AG10803 (cell line): Measurements from ENCODE around the gene ATP1A2.

Experiments used
- DNase-seq: peaks from one replicate; pipeline ENCODE4 v3.0.0; 2010; ENCODE audit warnings: low read depth
- H3K4me3 ChIP-seq: 2 replicates; pipeline ENCODE4 v1.5.1; 2011; ENCODE audit warnings: mild to moderate bottlenecking, low read length, control low read depth
- CTCF ChIP-seq: conservative IDR thresholded peaks from 2 replicates; pipeline ENCODE4 v1.5.1; 2011; ENCODE audit warnings: mild to moderate bottlenecking, low read length, control low read depth, inconsistent platforms

ATP1A2 gene

GRCh38 chr1:160167580-160167979, 52.0 kb downstream of the ATP1A2 start:
- no peak overlapping the region for H3K4me3 ChIP-seq
- no peak for DNase-seq
- no peak for TF ChIP-seq CTCF

- no peak for TF ChIP-seq CTCF
- H3K4me3 ChIP-seq = no peak overlapping the region
- DNase-seq = no peak
Measured at GRCh38 chr1:160168016-160168415, 52.5 kb downstream of the ATP1A2 start.

- no peak overlapping the region for H3K4me3 ChIP-seq
- DNase-seq = peak; percentile 56
- TF ChIP-seq CTCF = no peak; the same call in 1 of the 2 replicates
Measured at GRCh38 chr1:160168609-160169369, 53.2 kb downstream of the ATP1A2 start.

- DNase-seq = no peak
- no peak overlapping the region for H3K4me3 ChIP-seq
- no peak for TF ChIP-seq CTCF
Measured at GRCh38 chr1:160169553-160170399, 54.2 kb downstream of the ATP1A2 start.

- H3K4me3 ChIP-seq = no peak overlapping the region
- TF ChIP-seq CTCF = no peak
- DNase-seq = peak; percentile 54
Measured at GRCh38 chr1:160171354-160171753, 55.8 kb downstream of the ATP1A2 start.

- peak; percentile 10 for DNase-seq
- no peak overlapping the region for H3K4me3 ChIP-seq
- no peak for TF ChIP-seq CTCF
Measured at GRCh38 chr1:160171980-160172379, 56.4 kb downstream of the ATP1A2 start.
